Measurements from ENCODE around the gene SMG6.

The SMG6 gene

GRCh38 chr17:2197271-2197670 is 106.3 kb downstream of the SMG6 start:
- no peak for DNase-seq

- peak; percentile 77 for DNase-seq
These were observed 107.9 kb downstream of the SMG6 start for GRCh38 chr17:2195729-2196128.

- DNase-seq: no peak
These were observed 108.7 kb downstream of the SMG6 start for GRCh38 chr17:2194889-2195335.

GRCh38 chr17:2192367-2193057 is 111.1 kb downstream of the SMG6 start:
- peak; percentile 71 for DNase-seq

GRCh38 chr17:2191785-2192184 is 111.8 kb downstream of the SMG6 start:
- no peak for DNase-seq

- DNase-seq: no peak
These were observed 112.4 kb downstream of the SMG6 start for GRCh38 chr17:2191227-2191626.

- DNase-seq: no peak
These were observed 113.6 kb downstream of the SMG6 start for GRCh38 chr17:2190014-2190413.

GRCh38 chr17:2188971-2189630 is 114.5 kb downstream of the SMG6 start:
- no peak for DNase-seq

GRCh38 chr17:2187758-2188157 is 115.8 kb downstream of the SMG6 start:
- DNase-seq: no peak

GRCh38 chr17:2186937-2187336 is 116.6 kb downstream of the SMG6 start:
- DNase-seq: no peak

GRCh38 chr17:2184993-2185931 is 118.3 kb downstream of the SMG6 start:
- DNase-seq: no peak

GRCh38 chr17:2183346-2183745 is 120.2 kb downstream of the SMG6 start:
- no peak for DNase-seq

- no peak for DNase-seq
These were observed 121.6 kb downstream of the SMG6 start for GRCh38 chr17:2181897-2182448.

GRCh38 chr17:2181206-2181896 is 122.2 kb downstream of the SMG6 start:
- no peak for DNase-seq

- no peak for DNase-seq
These were observed 122.8 kb downstream of the SMG6 start for GRCh38 chr17:2180768-2181167.

GRCh38 chr17:2179615-2180295 is 123.8 kb downstream of the SMG6 start:
- DNase-seq: no peak

GRCh38 chr17:2178798-2179501 is 124.6 kb downstream of the SMG6 start:
- no peak for DNase-seq

- DNase-seq: no peak
These were observed 126.3 kb downstream of the SMG6 start for GRCh38 chr17:2177235-2177811.

GRCh38 chr17:2176499-2177169 is 127.0 kb downstream of the SMG6 start:
- no peak for DNase-seq

GRCh38 chr17:2175294-2175628 is 128.3 kb downstream of the SMG6 start:
- DNase-seq: no peak
